ENCODE measurements around the gene ZSWIM1. TPM values are rescaled to one million over a fixed set of nuclear protein-coding genes. Genes with fewer than 3 reads are reported as not detected.
A peak's percentile ranks its signal among the peaks of the same experiment; 100 is the strongest.

Gene ZSWIM1
- total RNA-seq, 1 experiment from 2014 or later = 17.4 TPM

DNA sequence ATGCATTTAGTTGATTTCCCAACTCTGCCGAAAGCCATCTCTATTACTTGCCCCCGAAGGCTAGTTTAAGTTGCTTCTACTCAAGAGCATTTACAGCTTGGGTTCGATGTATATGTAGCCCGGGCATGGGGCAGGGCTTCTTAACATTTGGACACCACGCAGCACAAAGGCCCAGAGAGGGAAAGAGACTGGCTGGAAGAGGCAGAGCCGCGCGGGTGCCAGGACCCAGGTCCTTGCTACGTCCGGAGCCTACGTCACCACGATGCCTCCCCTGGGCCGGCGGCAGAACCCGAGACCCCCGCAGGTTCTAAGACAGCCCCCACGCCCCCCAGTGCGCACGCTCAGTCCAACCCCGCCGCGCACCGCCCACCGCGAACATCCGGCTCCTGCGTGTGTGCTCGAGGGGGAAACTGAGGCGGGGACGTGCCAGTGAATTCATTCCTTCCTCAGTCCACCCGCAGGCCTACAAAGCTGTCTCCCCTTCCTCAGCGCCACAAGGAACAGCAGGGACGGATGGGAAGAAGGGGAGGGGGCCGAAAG, 53.1 kb downstream of the ZSWIM1 start (continued):
- TF ChIP-seq, protein P1, sequence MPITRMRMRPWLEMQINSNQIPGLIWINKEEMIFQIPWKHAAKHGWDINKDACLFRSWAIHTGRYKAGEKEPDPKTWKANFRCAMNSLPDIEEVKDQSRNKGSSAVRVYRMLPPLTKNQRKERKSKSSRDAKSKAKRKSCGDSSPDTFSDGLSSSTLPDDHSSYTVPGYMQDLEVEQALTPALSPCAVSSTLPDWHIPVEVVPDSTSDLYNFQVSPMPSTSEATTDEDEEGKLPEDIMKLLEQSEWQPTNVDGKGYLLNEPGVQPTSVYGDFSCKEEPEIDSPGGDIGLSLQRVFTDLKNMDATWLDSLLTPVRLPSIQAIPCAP (CRISPR knock-in tag; IDR thresholded peaks at IDR 0.05) = peak; percentile 9; the same call in 1 of the 2 replicates
- TF ChIP-seq MYBL2 (CRISPR knock-in tag; IDR thresholded peaks at IDR 0.05) (no peak), ZNF121 (CRISPR knock-in tag; IDR thresholded peaks at IDR 0.05) (no peak), ATF1 (CRISPR knock-in tag; IDR thresholded peaks at IDR 0.05) (0 out of 2 replicates have a peak, but pooled peaks have one; percentile 69), ZNF317 (CRISPR knock-in tag; IDR thresholded peaks at IDR 0.05; ENCODE audit: borderline replicate concordance, low read depth) (no peak), SP1 (CRISPR knock-in tag; conservative IDR thresholded peaks at IDR 0.05) (no peak)
- TF ChIP-seq, protein P2, sequence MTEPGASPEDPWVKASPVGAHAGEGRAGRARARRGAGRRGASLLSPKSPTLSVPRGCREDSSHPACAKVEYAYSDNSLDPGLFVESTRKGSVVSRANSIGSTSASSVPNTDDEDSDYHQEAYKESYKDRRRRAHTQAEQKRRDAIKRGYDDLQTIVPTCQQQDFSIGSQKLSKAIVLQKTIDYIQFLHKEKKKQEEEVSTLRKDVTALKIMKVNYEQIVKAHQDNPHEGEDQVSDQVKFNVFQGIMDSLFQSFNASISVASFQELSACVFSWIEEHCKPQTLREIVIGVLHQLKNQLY (CRISPR knock-in tag; IDR thresholded peaks at IDR 0.05) = no peak
- TF ChIP-seq, protein P3, sequence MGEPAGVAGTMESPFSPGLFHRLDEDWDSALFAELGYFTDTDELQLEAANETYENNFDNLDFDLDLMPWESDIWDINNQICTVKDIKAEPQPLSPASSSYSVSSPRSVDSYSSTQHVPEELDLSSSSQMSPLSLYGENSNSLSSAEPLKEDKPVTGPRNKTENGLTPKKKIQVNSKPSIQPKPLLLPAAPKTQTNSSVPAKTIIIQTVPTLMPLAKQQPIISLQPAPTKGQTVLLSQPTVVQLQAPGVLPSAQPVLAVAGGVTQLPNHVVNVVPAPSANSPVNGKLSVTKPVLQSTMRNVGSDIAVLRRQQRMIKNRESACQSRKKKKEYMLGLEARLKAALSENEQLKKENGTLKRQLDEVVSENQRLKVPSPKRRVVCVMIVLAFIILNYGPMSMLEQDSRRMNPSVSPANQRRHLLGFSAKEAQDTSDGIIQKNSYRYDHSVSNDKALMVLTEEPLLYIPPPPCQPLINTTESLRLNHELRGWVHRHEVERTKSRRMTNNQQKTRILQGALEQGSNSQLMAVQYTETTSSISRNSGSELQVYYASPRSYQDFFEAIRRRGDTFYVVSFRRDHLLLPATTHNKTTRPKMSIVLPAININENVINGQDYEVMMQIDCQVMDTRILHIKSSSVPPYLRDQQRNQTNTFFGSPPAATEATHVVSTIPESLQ (CRISPR knock-in tag; IDR thresholded peaks at IDR 0.05) = no peak
- TF ChIP-seq, protein P4, sequence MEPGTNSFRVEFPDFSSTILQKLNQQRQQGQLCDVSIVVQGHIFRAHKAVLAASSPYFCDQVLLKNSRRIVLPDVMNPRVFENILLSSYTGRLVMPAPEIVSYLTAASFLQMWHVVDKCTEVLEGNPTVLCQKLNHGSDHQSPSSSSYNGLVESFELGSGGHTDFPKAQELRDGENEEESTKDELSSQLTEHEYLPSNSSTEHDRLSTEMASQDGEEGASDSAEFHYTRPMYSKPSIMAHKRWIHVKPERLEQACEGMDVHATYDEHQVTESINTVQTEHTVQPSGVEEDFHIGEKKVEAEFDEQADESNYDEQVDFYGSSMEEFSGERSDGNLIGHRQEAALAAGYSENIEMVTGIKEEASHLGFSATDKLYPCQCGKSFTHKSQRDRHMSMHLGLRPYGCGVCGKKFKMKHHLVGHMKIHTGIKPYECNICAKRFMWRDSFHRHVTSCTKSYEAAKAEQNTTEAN (CRISPR knock-in tag; IDR thresholded peaks at IDR 0.05) = no peak
- TF ChIP-seq, protein P5, sequence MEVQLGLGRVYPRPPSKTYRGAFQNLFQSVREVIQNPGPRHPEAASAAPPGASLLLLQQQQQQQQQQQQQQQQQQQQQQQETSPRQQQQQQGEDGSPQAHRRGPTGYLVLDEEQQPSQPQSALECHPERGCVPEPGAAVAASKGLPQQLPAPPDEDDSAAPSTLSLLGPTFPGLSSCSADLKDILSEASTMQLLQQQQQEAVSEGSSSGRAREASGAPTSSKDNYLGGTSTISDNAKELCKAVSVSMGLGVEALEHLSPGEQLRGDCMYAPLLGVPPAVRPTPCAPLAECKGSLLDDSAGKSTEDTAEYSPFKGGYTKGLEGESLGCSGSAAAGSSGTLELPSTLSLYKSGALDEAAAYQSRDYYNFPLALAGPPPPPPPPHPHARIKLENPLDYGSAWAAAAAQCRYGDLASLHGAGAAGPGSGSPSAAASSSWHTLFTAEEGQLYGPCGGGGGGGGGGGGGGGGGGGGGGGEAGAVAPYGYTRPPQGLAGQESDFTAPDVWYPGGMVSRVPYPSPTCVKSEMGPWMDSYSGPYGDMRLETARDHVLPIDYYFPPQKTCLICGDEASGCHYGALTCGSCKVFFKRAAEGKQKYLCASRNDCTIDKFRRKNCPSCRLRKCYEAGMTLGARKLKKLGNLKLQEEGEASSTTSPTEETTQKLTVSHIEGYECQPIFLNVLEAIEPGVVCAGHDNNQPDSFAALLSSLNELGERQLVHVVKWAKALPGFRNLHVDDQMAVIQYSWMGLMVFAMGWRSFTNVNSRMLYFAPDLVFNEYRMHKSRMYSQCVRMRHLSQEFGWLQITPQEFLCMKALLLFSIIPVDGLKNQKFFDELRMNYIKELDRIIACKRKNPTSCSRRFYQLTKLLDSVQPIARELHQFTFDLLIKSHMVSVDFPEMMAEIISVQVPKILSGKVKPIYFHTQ (CRISPR knock-in tag; IDR thresholded peaks at IDR 0.05) = no peak

Other genes starting within 250 kb of the ZSWIM1 start
- gene WFDC9, start 249.9 kb upstream of the ZSWIM1 start, total RNA-seq (2021) = not detected in 3 replicates
- not detected in 3 replicates for gene WFDC11, start 211.0 kb upstream of the ZSWIM1 start, total RNA-seq (2021)
- not detected in 3 replicates for gene WFDC13, start 179.2 kb upstream of the ZSWIM1 start, total RNA-seq (2021)
- gene WFDC10B, start 176.2 kb upstream of the ZSWIM1 start, total RNA-seq (2021) = 0.42 to 0.62 TPM (median 0.53 TPM) in 3 replicates
- gene SPINT4, start 158.9 kb upstream of the ZSWIM1 start, total RNA-seq (2021) = not detected in 3 replicates
- not detected in 3 replicates for gene WFDC3, start 89.3 kb upstream of the ZSWIM1 start, total RNA-seq (2021)
- gene DNTTIP1, start 89.3 kb upstream of the ZSWIM1 start, total RNA-seq (2021) = 34.2 to 35.7 TPM (median 35.1 TPM) in 3 replicates
- 249 to 251 TPM (median 249 TPM) in 3 replicates for gene UBE2C, start 68.6 kb upstream of the ZSWIM1 start, total RNA-seq (2021)
- 2.7 to 3.6 TPM (median 3.0 TPM) in 3 replicates for gene TNNC2, start 53.9 kb upstream of the ZSWIM1 start, total RNA-seq (2021)
- gene SNX21, start 47.4 kb upstream of the ZSWIM1 start, total RNA-seq (2021) = 17.9 to 23.1 TPM (median 21.7 TPM) in 3 replicates
- 38.1 to 41.1 TPM (median 39.4 TPM) in 3 replicates for gene ACOT8, start 23.8 kb upstream of the ZSWIM1 start, total RNA-seq (2021)
- 3.4 to 5.4 TPM (median 4.7 TPM) in 3 replicates for gene ZSWIM3, start 23.6 kb upstream of the ZSWIM1 start, total RNA-seq (2021)
- gene SPATA25, start 6.4 kb downstream of the ZSWIM1 start, total RNA-seq (2021) = 3.3 to 4.5 TPM (median 3.7 TPM) in 3 replicates
- 6.1 to 8.3 TPM (median 6.6 TPM) in 3 replicates for gene NEURL2, start 10.0 kb downstream of the ZSWIM1 start, total RNA-seq (2021)
- gene CTSA, start 10.1 kb downstream of the ZSWIM1 start, total RNA-seq (2021) = 44.2 to 48.3 TPM (median 47.2 TPM) in 3 replicates
- gene PLTP, start 30.9 kb downstream of the ZSWIM1 start, total RNA-seq (2021) = 109 to 135 TPM (median 133 TPM) in 3 replicates
- 37.7 to 42.2 TPM (median 39.4 TPM) in 3 replicates for gene PCIF1, start 53.5 kb downstream of the ZSWIM1 start, total RNA-seq (2021)
- gene ZNF335, start 91.0 kb downstream of the ZSWIM1 start, total RNA-seq (2021) = 16.3 to 20.0 TPM (median 16.4 TPM) in 3 replicates
- gene MMP9, start 127.7 kb downstream of the ZSWIM1 start, total RNA-seq (2021) = 5.8 to 7.1 TPM (median 5.8 TPM) in 3 replicates
- 6.6 to 8.5 TPM (median 7.2 TPM) in 3 replicates for gene SLC12A5, start 148.0 kb downstream of the ZSWIM1 start, total RNA-seq (2021)
- 16.5 to 20.5 TPM (median 16.5 TPM) in 3 replicates for gene NCOA5, start 208.7 kb downstream of the ZSWIM1 start, total RNA-seq (2021)
- gene CD40, start 237.1 kb downstream of the ZSWIM1 start, total RNA-seq (2021) = 12.9 to 15.3 TPM (median 14.8 TPM) in 3 replicates

Data from WTC11 (cell line).